H9 (cell line): ENCODE measurements around the gene SWAP70. TPM values are rescaled to one million over a fixed set of nuclear protein-coding genes. Genes with fewer than 3 reads are reported as not detected.

Experiments used
- DNase-seq: peaks from one replicate; pipeline ENCODE4 v3.0.0-alpha.2; 2017
- H2AFZ ChIP-seq: one replicate; pipeline ENCODE4 v1.6.1; 2013; ENCODE audit warnings: mild to moderate bottlenecking, low read length, control low read depth, moderate library complexity
- H2AK5ac ChIP-seq: 2 replicates; pipeline ENCODE4 v1.6.1; 2013; ENCODE audit warnings: low read length, control low read depth, mixed read lengths; ENCODE audit not compliant: insufficient read length
- H2BK120ac ChIP-seq: one replicate; pipeline ENCODE4 v1.6.1; 2013; ENCODE audit warnings: low read depth, mild to moderate bottlenecking, low read length, control low read depth, inconsistent platforms; ENCODE audit not compliant: poor library complexity, severe bottlenecking
- H2BK12ac ChIP-seq: 2 replicates; pipeline ENCODE4 v1.6.1; 2013; ENCODE audit warnings: low read length, control low read depth, mixed read lengths, low read depth; ENCODE audit not compliant: insufficient read length
- H2BK15ac ChIP-seq: 2 replicates; pipeline ENCODE4 v1.6.1; 2013; ENCODE audit warnings: low read depth, low read length, control low read depth
- H2BK20ac ChIP-seq: one replicate; pipeline ENCODE4 v1.6.1; 2013; ENCODE audit warnings: low read depth, mild to moderate bottlenecking, low read length, control low read depth, inconsistent platforms; ENCODE audit not compliant: poor library complexity, severe bottlenecking
- H2BK5ac ChIP-seq: 2 replicates; pipeline ENCODE4 v1.6.1; 2013; ENCODE audit warnings: low read length, control low read depth, mixed read lengths; ENCODE audit not compliant: insufficient read length
- H3K14ac ChIP-seq: 2 replicates; pipeline ENCODE4 v1.6.1; 2013; ENCODE audit warnings: low read length, control low read depth; ENCODE audit not compliant: insufficient read depth
- H3K18ac ChIP-seq: 2 replicates; pipeline ENCODE4 v1.6.1; 2013; ENCODE audit warnings: low read depth, mild to moderate bottlenecking, mixed read lengths, low read length, control low read depth; ENCODE audit not compliant: insufficient read length
- H3K23ac ChIP-seq: 2 replicates; pipeline ENCODE4 v1.6.1; 2013; ENCODE audit warnings: low read length, control low read depth, mixed read lengths, low read depth; ENCODE audit not compliant: insufficient read length
- H3K23me2 ChIP-seq: 2 replicates; pipeline ENCODE4 v1.6.1; 2013; ENCODE audit warnings: low read depth, mild to moderate bottlenecking, mixed read lengths, low read length, control low read depth; ENCODE audit not compliant: insufficient read length, poor library complexity, severe bottlenecking
- H3K27ac ChIP-seq: 2 replicates; pipeline ENCODE4 v1.5.1; 2013; ENCODE audit warnings: low read length, control low read depth, mixed read lengths, low read depth; ENCODE audit not compliant: insufficient read length
- H3K27me3 ChIP-seq: 2 replicates; pipeline ENCODE4 v1.6.1; 2013; ENCODE audit warnings: low read length, control low read depth, inconsistent platforms; ENCODE audit not compliant: insufficient read depth
- H3K4ac ChIP-seq: 2 replicates; pipeline ENCODE4 v1.6.1; 2013; ENCODE audit warnings: low read depth, mild to moderate bottlenecking, control low read depth, inconsistent platforms, low read length, moderate library complexity
- H3K4me1 ChIP-seq: 2 replicates; pipeline ENCODE4 v1.6.1; 2013; ENCODE audit warnings: low read length, control low read depth, inconsistent platforms; ENCODE audit not compliant: insufficient read depth
- H3K4me2 ChIP-seq: 2 replicates; pipeline ENCODE4 v1.6.1; 2013; ENCODE audit warnings: low read length, control low read depth, mixed read lengths; ENCODE audit not compliant: insufficient read length, insufficient read depth
- H3K56ac ChIP-seq: 2 replicates; pipeline ENCODE4 v1.6.1; 2013; ENCODE audit warnings: low read depth, mild to moderate bottlenecking, mixed read lengths, low read length, control low read depth; ENCODE audit not compliant: insufficient read length
- H3K79me1 ChIP-seq: 2 replicates; pipeline ENCODE4 v1.6.1; 2013; ENCODE audit warnings: low read depth, mild to moderate bottlenecking, moderate library complexity, low read length, control low read depth, inconsistent platforms; ENCODE audit not compliant: insufficient read depth, poor library complexity, severe bottlenecking
- H3K79me2 ChIP-seq: 2 replicates; pipeline ENCODE4 v1.6.1; 2013; ENCODE audit warnings: low read length, control low read depth, inconsistent platforms; ENCODE audit not compliant: insufficient read depth
- H3K9ac ChIP-seq: 2 replicates; pipeline ENCODE4 v1.6.1; 2013; ENCODE audit warnings: low read length, control low read depth, mixed read lengths; ENCODE audit not compliant: insufficient read length; ENCODE audit errors: extremely low read depth
- H3K9me3 ChIP-seq: one replicate; pipeline ENCODE4 v1.6.1; 2013; ENCODE audit warnings: low read depth, low read length, inconsistent platforms; ENCODE audit not compliant: control insufficient read depth
- H3T11ph ChIP-seq: one replicate; pipeline ENCODE4 v1.6.1; 2013; ENCODE audit warnings: mild to moderate bottlenecking, low read length, control low read depth, inconsistent platforms
- H4K20me1 ChIP-seq: one replicate; pipeline ENCODE4 v1.6.1; 2013; ENCODE audit not compliant: control insufficient read depth, insufficient read length, insufficient read depth
- H4K5ac ChIP-seq: 2 replicates; pipeline ENCODE4 v1.6.1; 2013; ENCODE audit warnings: low read depth, mild to moderate bottlenecking, mixed read lengths, low read length, control low read depth; ENCODE audit not compliant: insufficient read length
- H4K8ac ChIP-seq: replicated peaks from 2 replicates; pipeline ENCODE4 v1.6.1; 2013; ENCODE audit warnings: low read length, control low read depth, mixed read lengths, low read depth; ENCODE audit not compliant: insufficient read length
- H4K91ac ChIP-seq: 2 replicates; pipeline ENCODE4 v1.6.1; 2013; ENCODE audit warnings: low read depth, mild to moderate bottlenecking, moderate library complexity, mixed read lengths, low read length, control low read depth; ENCODE audit not compliant: insufficient read length
- H3K27ac Mint-ChIP-seq, 3 experiments: 2 replicates in 2 of 3; 3 replicates in 1 of 3; pipeline ENCODE4 v1.8.0; 2020 to 2021; ENCODE audit warnings: mixed read lengths in 3 of 3, mild to moderate bottlenecking in 1 of 3, moderate library complexity in 1 of 3
- H3K27me3 Mint-ChIP-seq: 2 replicates; pipeline ENCODE4 v1.8.0; 2021; ENCODE audit warnings: low read depth, mild to moderate bottlenecking, moderate library complexity, mixed read lengths
- H3K36me3 Mint-ChIP-seq, 3 experiments: 2 replicates in 2 of 3; 3 replicates in 1 of 3; pipeline ENCODE4 v1.8.0; 2020 to 2021; ENCODE audit warnings: low read depth in 3 of 3, mixed read lengths in 3 of 3; ENCODE audit not compliant: insufficient read depth in 1 of 3
- H3K4me1 Mint-ChIP-seq, 2 experiments: 2 replicates each; pipeline ENCODE4 v1.8.0; 2020; ENCODE audit warnings: mixed read lengths in 2 of 2
- H3K4me3 Mint-ChIP-seq, 2 experiments: 2 replicates in 1 of 2; 3 replicates in 1 of 2; pipeline ENCODE4 v1.8.0; 2020 to 2021; ENCODE audit warnings: mild to moderate bottlenecking in 2 of 2, mixed read lengths in 2 of 2, moderate library complexity in 1 of 2
- H3K9me3 Mint-ChIP-seq, 2 experiments: 2 replicates in 1 of 2; 3 replicates in 1 of 2; pipeline ENCODE4 v1.8.0; 2020; ENCODE audit warnings: mild to moderate bottlenecking in 2 of 2, mixed read lengths in 2 of 2, moderate library complexity in 1 of 2
- CTCF ChIP-seq: fragments of 200-600 bp; sonication (generic); conservative IDR thresholded peaks from 3 replicates; pipeline ENCODE4 v1.8.0; 2021; ENCODE audit warnings: antibody characterized with exemption, mild to moderate bottlenecking
- total RNA-seq: library from RNA; stranded (reverse); gene quantifications from 2 replicates; pipeline ENCODE4 v1.2.1, GENCODE V29; 2021

The SWAP70 gene
- total RNA-seq, 1 experiment from 2014 or later: 34.4 TPM

GRCh38 chr11:9774109-9774508, 110.2 kb downstream of the SWAP70 start:
- H3K4me1 Mint-ChIP-seq: peaks cover 40 to 41% of the 10 kb centered on the region in 2 experiments
- TF ChIP-seq CTCF: no peak
- no peaks in the 10 kb centered on the region for H3K79me2 ChIP-seq
- no peak for DNase-seq
- no peak overlapping the region for H2BK15ac ChIP-seq
- H3K4ac ChIP-seq: no peak overlapping the region
- no peak overlapping the region for H2BK20ac ChIP-seq
- H3K23me2 ChIP-seq: no peaks in the 10 kb centered on the region
- no peak overlapping the region for H3K23ac ChIP-seq
- H3K18ac ChIP-seq: no peak overlapping the region
- H3T11ph ChIP-seq: no peak overlapping the region
- H3K79me1 ChIP-seq: no peaks in the 10 kb centered on the region
- no peak overlapping the region for H2BK5ac ChIP-seq
- no peak overlapping the region for H2AFZ ChIP-seq
- H3K9me3 ChIP-seq: no peaks in the 10 kb centered on the region
- no peak overlapping the region for H4K91ac ChIP-seq
- H3K4me3 Mint-ChIP-seq: no peak overlapping the region
- no peak overlapping the region for H4K8ac ChIP-seq
- no peak overlapping the region for H2BK120ac ChIP-seq
- no peaks in the 10 kb centered on the region for H3K27me3 ChIP-seq
- no peak overlapping the region for H3K27ac Mint-ChIP-seq
- H3K4me1 ChIP-seq: peaks cover 10% of the 10 kb centered on the region; the same call in 1 of the 2 replicates
- no peak overlapping the region for H3K4me2 ChIP-seq
- H3K56ac ChIP-seq: no peak overlapping the region
- H3K9me3 Mint-ChIP-seq: no peaks in the 10 kb centered on the region
- H4K20me1 ChIP-seq: no peaks in the 10 kb centered on the region
- no peak overlapping the region for H2BK12ac ChIP-seq
- no peak overlapping the region for H2AK5ac ChIP-seq
- H3K36me3 Mint-ChIP-seq: peaks cover 0 to 12% (median 2%) of the 10 kb centered on the region in 3 experiments; a peak in 3 of 7 replicates
- H3K27ac ChIP-seq: no peak overlapping the region
- H3K27me3 Mint-ChIP-seq: no peaks in the 10 kb centered on the region
- H3K9ac ChIP-seq: no peak overlapping the region
- H3K14ac ChIP-seq: no peak overlapping the region
- no peak overlapping the region for H4K5ac ChIP-seq
